ENCODE data around the gene C11orf52. TPM values are rescaled to one million over a fixed set of nuclear protein-coding genes. Genes with fewer than 3 reads are reported as not detected.

Gene C11orf52
- total and polyA plus RNA-seq, 2 donors (not counting 3 experiments of a cell fraction or from before 2014, with no cell fraction given): 0.31 to 0.76 TPM

DNA sequence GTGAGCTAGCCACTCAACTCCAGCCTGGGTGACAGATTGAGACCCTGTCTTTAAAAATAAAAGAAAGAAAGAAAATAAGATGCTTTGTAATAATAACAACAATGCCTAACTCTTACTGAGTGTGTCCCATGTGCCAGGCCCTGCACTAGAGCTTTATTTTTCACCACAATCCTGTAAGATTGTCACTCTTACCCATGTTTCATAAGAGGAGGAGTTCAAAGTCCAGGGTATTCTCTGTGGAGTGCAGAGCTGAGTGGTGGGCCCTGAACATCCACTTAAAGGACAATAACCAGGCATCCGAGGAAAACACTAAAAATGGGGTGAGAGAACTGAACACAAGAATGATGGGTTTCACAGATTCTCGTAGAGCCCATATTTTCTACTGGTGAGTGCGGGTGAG is 925 bp upstream of the C11orf52 start:
- CTCF ChIA-PET: interaction anchor here (1.2 kb wide), 1 partner anchor 9 kb away, joined by 4 read pairs; no protein-coding TSS in a partner anchor
- Histone ChIP-seq H3K27ac (ENCODE audit: insufficient read depth, low read depth, low read length) (no peak overlapping the region), H3K27me3 (ENCODE audit: control insufficient read depth in 2 of 2, insufficient read depth in 2 of 2, low read length in 2 of 2) (no peaks in the 10 kb centered on the region), H3K9me3 (replicated peaks; ENCODE audit: control insufficient read depth, insufficient read depth, low read length) (no peaks in the 10 kb centered on the region), H3K4me1 (ENCODE audit: control insufficient read depth, extremely low read depth, insufficient read depth, low read length) (peaks cover 9% of the 10 kb centered on the region), H3K4me3 (replicated peaks in 1 of 3; ENCODE audit: insufficient read depth in 1 of 3, low read depth in 1 of 3, low read length in 3 of 3) (no peak overlapping the region), H3K36me3 (ENCODE audit: control insufficient read depth in 2 of 2, extremely low read depth in 1 of 2, insufficient read depth in 2 of 2, low read length in 2 of 2) (no peaks in the 10 kb centered on the region), H2AFZ (ENCODE audit: low read depth, low read length) (no peak overlapping the region), H3K9ac (replicated peaks; ENCODE audit: extremely low read depth, insufficient read depth, low read length) (no peak overlapping the region), H4K20me1 (replicated peaks; ENCODE audit: control insufficient read depth, extremely low read depth, insufficient read depth, low read length) (no peaks in the 10 kb centered on the region), H3K79me2 (ENCODE audit: control insufficient read depth, insufficient read depth, low read length) (no peaks in the 10 kb centered on the region), H3K9me1 (replicated peaks; ENCODE audit: control insufficient read depth, extremely low read depth, insufficient read depth, low read length) (no peaks in the 10 kb centered on the region), H3K4me2 (ENCODE audit: insufficient read depth, low read length) (no peak overlapping the region)
- TF ChIP-seq, protein P1, sequence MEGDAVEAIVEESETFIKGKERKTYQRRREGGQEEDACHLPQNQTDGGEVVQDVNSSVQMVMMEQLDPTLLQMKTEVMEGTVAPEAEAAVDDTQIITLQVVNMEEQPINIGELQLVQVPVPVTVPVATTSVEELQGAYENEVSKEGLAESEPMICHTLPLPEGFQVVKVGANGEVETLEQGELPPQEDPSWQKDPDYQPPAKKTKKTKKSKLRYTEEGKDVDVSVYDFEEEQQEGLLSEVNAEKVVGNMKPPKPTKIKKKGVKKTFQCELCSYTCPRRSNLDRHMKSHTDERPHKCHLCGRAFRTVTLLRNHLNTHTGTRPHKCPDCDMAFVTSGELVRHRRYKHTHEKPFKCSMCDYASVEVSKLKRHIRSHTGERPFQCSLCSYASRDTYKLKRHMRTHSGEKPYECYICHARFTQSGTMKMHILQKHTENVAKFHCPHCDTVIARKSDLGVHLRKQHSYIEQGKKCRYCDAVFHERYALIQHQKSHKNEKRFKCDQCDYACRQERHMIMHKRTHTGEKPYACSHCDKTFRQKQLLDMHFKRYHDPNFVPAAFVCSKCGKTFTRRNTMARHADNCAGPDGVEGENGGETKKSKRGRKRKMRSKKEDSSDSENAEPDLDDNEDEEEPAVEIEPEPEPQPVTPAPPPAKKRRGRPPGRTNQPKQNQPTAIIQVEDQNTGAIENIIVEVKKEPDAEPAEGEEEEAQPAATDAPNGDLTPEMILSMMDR (IDR thresholded peaks at IDR 0.05; ENCODE audit: extremely low read depth in 1 of 2, insufficient read depth in 1 of 2, low read depth in 1 of 2, low read length in 2 of 2): no peak
- TF ChIP-seq EZH2 (IDR thresholded peaks at IDR 0.05; ENCODE audit: borderline replicate concordance, low read depth, low read length, severe bottlenecking) (no peak), POLR2A (IDR thresholded peaks at IDR 0.05; ENCODE audit: low read depth, low read length) (no peak), FOS (IDR thresholded peaks at IDR 0.05; ENCODE audit: borderline replicate concordance, insufficient read depth, low read length) (no peak)
- FAIRE-seq: no peak
- no peak for DNase-seq (ENCODE audit: low read depth, low spot score)
- POLR2A ChIA-PET: no interaction called here
- dilution Hi-C loops (cut with MboI; ENCODE audit: extremely low pct_ligation_motif_present, low sequenced_read_pairs): no loop called here
- intact Hi-C loops (cut with micrococcal nuclease): no loop called here
- BruUV-seq (replicated peaks): no TSS peak

DNA sequence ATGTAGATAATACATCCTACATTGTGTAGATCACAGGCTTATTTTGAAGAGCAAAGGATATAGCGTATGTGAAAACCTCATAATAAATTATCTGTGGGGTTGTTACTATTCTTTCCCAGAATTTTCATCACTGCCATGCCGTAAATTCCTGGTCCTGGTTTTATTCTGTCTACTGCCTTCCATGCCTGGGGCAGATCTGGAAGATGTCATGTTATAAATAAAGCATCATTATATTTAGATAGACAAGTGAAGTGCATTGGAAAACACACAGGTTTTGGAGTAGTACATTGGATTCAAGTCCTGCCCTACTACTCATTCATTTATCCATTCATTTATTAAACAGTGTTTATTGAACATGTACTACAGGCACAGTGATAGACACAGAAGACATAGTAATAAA is 2.2 kb downstream of the C11orf52 start:
- no peak overlapping the region for H3K4me2 ChIP-seq (ENCODE audit: insufficient read depth, low read length)
- H3K9me3 ChIP-seq (replicated peaks; ENCODE audit: control insufficient read depth, insufficient read depth, low read length): no peaks in the 10 kb centered on the region
- ChIA-PET POLR2A (no interaction called here), CTCF (interaction anchor here (1.1 kb wide), 1 partner anchor 96 kb away, joined by 3 read pairs; no protein-coding TSS in a partner anchor)
- TF ChIP-seq FOS (IDR thresholded peaks at IDR 0.05; ENCODE audit: borderline replicate concordance, insufficient read depth, low read length) (no peak), POLR2AphosphoS5 (IDR thresholded peaks at IDR 0.05; ENCODE audit: insufficient read depth, low read depth, low read length) (no peak), GATA2 (IDR thresholded peaks at IDR 0.05; ENCODE audit: insufficient read depth, insufficient read length, low read depth, low read length) (no peak), MYC (IDR thresholded peaks at IDR 0.05; ENCODE audit: low read depth, low read length) (no peak), JUN (IDR thresholded peaks at IDR 0.05; ENCODE audit: borderline replicate concordance, insufficient read depth, insufficient read length, low read depth) (no peak), POLR2A (IDR thresholded peaks at IDR 0.05; ENCODE audit: low read depth, low read length) (no peak), EZH2 (IDR thresholded peaks at IDR 0.05; ENCODE audit: borderline replicate concordance, low read depth, low read length, severe bottlenecking) (no peak)
- TF ChIP-seq, protein P1 (IDR thresholded peaks at IDR 0.05; ENCODE audit: extremely low read depth in 1 of 2, insufficient read depth in 1 of 2, low read depth in 1 of 2, low read length in 2 of 2): no peak
- TF ChIP-seq, protein P2, sequence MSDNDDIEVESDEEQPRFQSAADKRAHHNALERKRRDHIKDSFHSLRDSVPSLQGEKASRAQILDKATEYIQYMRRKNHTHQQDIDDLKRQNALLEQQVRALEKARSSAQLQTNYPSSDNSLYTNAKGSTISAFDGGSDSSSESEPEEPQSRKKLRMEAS (IDR thresholded peaks at IDR 0.05; ENCODE audit: insufficient read depth, insufficient read length): no peak
- no peak overlapping the region for H3K9ac ChIP-seq (replicated peaks; ENCODE audit: extremely low read depth, insufficient read depth, low read length)
- no peaks in the 10 kb centered on the region for H4K20me1 ChIP-seq (replicated peaks; ENCODE audit: control insufficient read depth, extremely low read depth, insufficient read depth, low read length)
- peaks cover 17% of the 10 kb centered on the region for H3K4me1 ChIP-seq (ENCODE audit: control insufficient read depth, extremely low read depth, insufficient read depth, low read length)
- no peak for DNase-seq (ENCODE audit: low read depth, low spot score)
- no peak overlapping the region for H2AFZ ChIP-seq (ENCODE audit: low read depth, low read length)
- no TSS peak for BruUV-seq (replicated peaks)
- H3K36me3 ChIP-seq (ENCODE audit: control insufficient read depth in 2 of 2, extremely low read depth in 1 of 2, insufficient read depth in 2 of 2, low read length in 2 of 2): no peaks in the 10 kb centered on the region
- intact Hi-C loops (cut with micrococcal nuclease) (no loop called here), dilution Hi-C loops (cut with MboI; ENCODE audit: extremely low pct_ligation_motif_present, low sequenced_read_pairs) (no loop called here)
- H3K27me3 ChIP-seq (ENCODE audit: control insufficient read depth in 2 of 2, insufficient read depth in 2 of 2, low read length in 2 of 2): no peaks in the 10 kb centered on the region
- H3K4me3 ChIP-seq (replicated peaks in 1 of 3; ENCODE audit: insufficient read depth in 1 of 3, low read depth in 1 of 3, low read length in 3 of 3): no peak overlapping the region
- no peaks in the 10 kb centered on the region for H3K79me2 ChIP-seq (ENCODE audit: control insufficient read depth, insufficient read depth, low read length)
- no peak overlapping the region for H3K27ac ChIP-seq (ENCODE audit: insufficient read depth, low read depth, low read length)
- no peaks in the 10 kb centered on the region for H3K9me1 ChIP-seq (replicated peaks; ENCODE audit: control insufficient read depth, extremely low read depth, insufficient read depth, low read length)
- FAIRE-seq: no peak
